ENCODE results near the gene ZMAT5. TPM values are rescaled to one million over a fixed set of nuclear protein-coding genes. Genes with fewer than 3 reads are reported as not detected.

The ZMAT5 gene
- total and polyA plus RNA-seq, 5 donors, result 21.2 to 34.0 (median 23.8) TPM

- intact Hi-C loops (cut with DNase I), result no loop called here
- Histone ChIP-seq H3K27me3 (ENCODE audit: control insufficient read depth, insufficient read depth) (no peaks in the 10 kb centered on the region), H3K4me1 (ENCODE audit: control insufficient read depth, insufficient read depth, low read length) (no peaks in the 10 kb centered on the region), H3K9me3 (ENCODE audit: control insufficient read depth, low read length) (no peaks in the 10 kb centered on the region), H3K4me3 (ENCODE audit: low read length) (no peak overlapping the region), H3K27ac (ENCODE audit: low read length) (no peak overlapping the region)
- DNase-seq (peak in 1 of 3 donors; percentile 42), ATAC-seq (no peak)
- 90% methylated on average over 17 of the region's 17 CpGs for WGBS
These were observed 27.4 kb downstream of the ZMAT5 start for GRCh38 chr22:29739346-29739875.

GRCh38 chr22:29738118-29738815, 28.5 kb downstream of the ZMAT5 start:
- intact Hi-C loops (cut with DNase I), result no loop called here
- no peaks in the 10 kb centered on the region for H3K9me3 ChIP-seq (ENCODE audit: control insufficient read depth, low read length)
- WGBS, result 79% methylated on average over 15 of the region's 15 CpGs
- ATAC-seq, result no peak
- no peak overlapping the region for H3K27ac ChIP-seq (ENCODE audit: low read length)
- DNase-seq, result peak in 1 of 3 donors; percentile 16
- H3K4me1 ChIP-seq (ENCODE audit: control insufficient read depth, insufficient read depth, low read length), result no peaks in the 10 kb centered on the region
- no peak overlapping the region for H3K4me3 ChIP-seq (ENCODE audit: low read length)
- no peaks in the 10 kb centered on the region for H3K27me3 ChIP-seq (ENCODE audit: control insufficient read depth, insufficient read depth)

- H3K9me3 ChIP-seq (ENCODE audit: control insufficient read depth, low read length), result no peaks in the 10 kb centered on the region
- no peak overlapping the region for H3K4me3 ChIP-seq (ENCODE audit: low read length)
- H3K27ac ChIP-seq (ENCODE audit: low read length), result no peak overlapping the region
- WGBS, result 79% methylated on average over 22 of the region's 22 CpGs
- DNase-seq (peak; percentile 63 to 81 (median 79)), ATAC-seq (peak; percentile 57 to 67)
- intact Hi-C loops (cut with DNase I), result no loop called here
- H3K4me1 ChIP-seq (ENCODE audit: control insufficient read depth, insufficient read depth, low read length), result no peaks in the 10 kb centered on the region
- H3K27me3 ChIP-seq (ENCODE audit: control insufficient read depth, insufficient read depth), result no peaks in the 10 kb centered on the region
These were observed 29.3 kb downstream of the ZMAT5 start for GRCh38 chr22:29737251-29738117.

- no peaks in the 10 kb centered on the region for H3K9me3 ChIP-seq (ENCODE audit: control insufficient read depth, low read length)
- 73% methylated on average over 1 of the region's 1 CpG for WGBS
- DNase-seq (no peak), ATAC-seq (no peak)
- H3K27me3 ChIP-seq (ENCODE audit: control insufficient read depth, insufficient read depth), result no peaks in the 10 kb centered on the region
- intact Hi-C loops (cut with DNase I), result no loop called here
- H3K27ac ChIP-seq (ENCODE audit: low read length), result no peak overlapping the region
- H3K4me3 ChIP-seq (ENCODE audit: low read length), result no peak overlapping the region
- H3K4me1 ChIP-seq (ENCODE audit: control insufficient read depth, insufficient read depth, low read length), result no peaks in the 10 kb centered on the region
These were observed 31.4 kb downstream of the ZMAT5 start for GRCh38 chr22:29735416-29735815.

- Histone ChIP-seq H3K27me3 (ENCODE audit: control insufficient read depth, insufficient read depth) (no peaks in the 10 kb centered on the region), H3K4me1 (ENCODE audit: control insufficient read depth, insufficient read depth, low read length) (no peaks in the 10 kb centered on the region), H3K4me3 (ENCODE audit: low read length) (no peak overlapping the region), H3K27ac (ENCODE audit: low read length) (no peak overlapping the region), H3K9me3 (ENCODE audit: control insufficient read depth, low read length) (no peaks in the 10 kb centered on the region)
- intact Hi-C loops (cut with DNase I), result no loop called here
- DNase-seq (no peak), ATAC-seq (no peak)
- 70% methylated on average over 9 of the region's 9 CpGs for WGBS
These were observed 32.0 kb downstream of the ZMAT5 start for GRCh38 chr22:29734838-29735237.

- Histone ChIP-seq H3K4me3 (ENCODE audit: low read length) (no peak overlapping the region), H3K9me3 (ENCODE audit: control insufficient read depth, low read length) (no peaks in the 10 kb centered on the region), H3K27ac (ENCODE audit: low read length) (no peak overlapping the region), H3K27me3 (ENCODE audit: control insufficient read depth, insufficient read depth) (no peaks in the 10 kb centered on the region), H3K4me1 (ENCODE audit: control insufficient read depth, insufficient read depth, low read length) (no peaks in the 10 kb centered on the region)
- WGBS, result 90% methylated on average over 8 of the region's 8 CpGs
- DNase-seq, result no peak
- intact Hi-C loops (cut with DNase I), result no loop called here
- ATAC-seq, result no peak
These were observed 32.4 kb downstream of the ZMAT5 start for GRCh38 chr22:29734406-29734805.

- no peaks in the 10 kb centered on the region for H3K4me1 ChIP-seq (ENCODE audit: control insufficient read depth, insufficient read depth, low read length)
- no peaks in the 10 kb centered on the region for H3K9me3 ChIP-seq (ENCODE audit: control insufficient read depth, low read length)
- WGBS, result 67% methylated on average over 19 of the region's 19 CpGs
- H3K4me3 ChIP-seq (ENCODE audit: low read length), result no peak overlapping the region
- intact Hi-C loops (cut with DNase I), result no loop called here
- ATAC-seq (no peak), DNase-seq (peak in 1 of 3 donors; percentile 67)
- H3K27me3 ChIP-seq (ENCODE audit: control insufficient read depth, insufficient read depth), result no peaks in the 10 kb centered on the region
- no peak overlapping the region for H3K27ac ChIP-seq (ENCODE audit: low read length)
These were observed 33.2 kb downstream of the ZMAT5 start for GRCh38 chr22:29733362-29734201.

- no peak for DNase-seq
- 91% methylated on average over 6 of the region's 6 CpGs for WGBS
- Histone ChIP-seq H3K27ac (ENCODE audit: low read length) (no peak overlapping the region), H3K9me3 (ENCODE audit: control insufficient read depth, low read length) (no peaks in the 10 kb centered on the region), H3K4me3 (ENCODE audit: low read length) (no peak overlapping the region), H3K27me3 (ENCODE audit: control insufficient read depth, insufficient read depth) (no peaks in the 10 kb centered on the region), H3K4me1 (ENCODE audit: control insufficient read depth, insufficient read depth, low read length) (no peaks in the 10 kb centered on the region)
- intact Hi-C loops (cut with DNase I), result no loop called here
- no peak for ATAC-seq
These were observed 33.9 kb downstream of the ZMAT5 start for GRCh38 chr22:29732883-29733282.

- intact Hi-C loops (cut with DNase I), result no loop called here
- no peak overlapping the region for H3K4me3 ChIP-seq (ENCODE audit: low read length)
- no peak overlapping the region for H3K27ac ChIP-seq (ENCODE audit: low read length)
- H3K4me1 ChIP-seq (ENCODE audit: control insufficient read depth, insufficient read depth, low read length), result no peaks in the 10 kb centered on the region
- DNase-seq (no peak), ATAC-seq (no peak)
- 81% methylated on average over 18 of the region's 18 CpGs for WGBS
- H3K9me3 ChIP-seq (ENCODE audit: control insufficient read depth, low read length), result no peaks in the 10 kb centered on the region
- H3K27me3 ChIP-seq (ENCODE audit: control insufficient read depth, insufficient read depth), result no peaks in the 10 kb centered on the region
These were observed 35.6 kb downstream of the ZMAT5 start for GRCh38 chr22:29731058-29731850.

- Histone ChIP-seq H3K9me3 (ENCODE audit: control insufficient read depth, low read length) (no peaks in the 10 kb centered on the region), H3K27ac (ENCODE audit: low read length) (no peak overlapping the region), H3K4me3 (ENCODE audit: low read length) (no peak overlapping the region), H3K27me3 (ENCODE audit: control insufficient read depth, insufficient read depth) (no peaks in the 10 kb centered on the region), H3K4me1 (ENCODE audit: control insufficient read depth, insufficient read depth, low read length) (no peaks in the 10 kb centered on the region)
- ATAC-seq (no peak), DNase-seq (no peak)
- 93% methylated on average over 20 of the region's 20 CpGs for WGBS
- intact Hi-C loops (cut with DNase I), result no loop called here
These were observed 37.6 kb downstream of the ZMAT5 start for GRCh38 chr22:29729161-29729560.

Measured in right cardiac atrium (tissue), 5 donors.